Gastrocnemius medialis (tissue), 4 donors: ENCODE measurements around the gene NECTIN2.

ENCODE experiments used
- POLR2A ChIP-seq, 2 donors: fragments of 450-650 bp; IDR thresholded peaks; one replicate each; pipeline ENCODE4 v1.6.1; 2017; ENCODE audit warnings: antibody characterized with exemption in 2 of 2, mild to moderate bottlenecking in 2 of 2, moderate library complexity in 2 of 2
- TF ChIP-seq, protein P1 (sequence below), 5 experiments: fragments of 450-650 bp in 3 of 5; fragments of 200-600 bp in 2 of 5; sonication (generic) in 2 of 5; IDR thresholded peaks in 4 of 5; conservative IDR thresholded peaks in 1 of 5; 1 replicate in 4 of 5; 2 replicates in 1 of 5; pipeline ENCODE4 v1.5.1; 2016 to 2019; ENCODE audit warnings: antibody characterized with exemption in 5 of 5, mild to moderate bottlenecking in 3 of 5, moderate library complexity in 3 of 5

DNA sequence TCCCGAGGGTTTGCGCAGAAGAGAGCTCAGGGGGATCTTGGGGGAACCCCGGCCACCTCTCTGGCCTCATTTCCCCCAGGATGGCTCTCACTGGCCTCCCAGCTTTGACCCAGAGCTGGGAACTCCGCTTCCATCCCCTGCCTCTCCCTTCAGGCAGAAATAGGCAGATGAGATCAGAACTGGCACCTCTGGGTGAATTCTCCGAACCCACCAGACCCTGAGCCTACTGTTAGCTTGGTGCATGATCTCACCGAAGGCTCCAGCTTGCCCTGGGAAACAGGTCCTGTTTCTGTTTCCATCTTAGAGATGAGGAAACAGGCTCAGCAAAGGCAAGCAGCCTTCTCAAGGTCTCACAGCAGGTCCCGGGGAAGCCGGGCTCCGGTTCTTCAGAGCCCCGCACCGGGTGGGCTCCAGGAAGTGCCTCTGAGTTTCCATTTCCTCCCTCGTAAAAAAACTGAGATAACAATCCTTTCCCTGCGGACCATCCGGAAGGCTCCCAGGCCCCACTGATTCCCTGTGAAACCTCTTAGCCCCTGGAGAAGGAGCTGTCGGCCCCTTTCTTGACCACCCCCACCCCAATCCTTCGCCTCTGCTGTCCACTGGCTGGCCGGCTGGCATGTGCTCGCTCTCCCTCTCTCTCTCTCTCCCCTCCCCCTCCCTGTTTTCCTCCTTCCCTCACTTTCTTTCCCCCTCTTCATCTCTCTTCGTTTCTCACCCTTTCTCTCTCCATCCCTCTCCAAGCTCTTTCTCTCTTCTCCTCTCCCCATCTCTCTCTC is 2.1 kb downstream of the NECTIN2 start:
- TF ChIP-seq, protein P1, sequence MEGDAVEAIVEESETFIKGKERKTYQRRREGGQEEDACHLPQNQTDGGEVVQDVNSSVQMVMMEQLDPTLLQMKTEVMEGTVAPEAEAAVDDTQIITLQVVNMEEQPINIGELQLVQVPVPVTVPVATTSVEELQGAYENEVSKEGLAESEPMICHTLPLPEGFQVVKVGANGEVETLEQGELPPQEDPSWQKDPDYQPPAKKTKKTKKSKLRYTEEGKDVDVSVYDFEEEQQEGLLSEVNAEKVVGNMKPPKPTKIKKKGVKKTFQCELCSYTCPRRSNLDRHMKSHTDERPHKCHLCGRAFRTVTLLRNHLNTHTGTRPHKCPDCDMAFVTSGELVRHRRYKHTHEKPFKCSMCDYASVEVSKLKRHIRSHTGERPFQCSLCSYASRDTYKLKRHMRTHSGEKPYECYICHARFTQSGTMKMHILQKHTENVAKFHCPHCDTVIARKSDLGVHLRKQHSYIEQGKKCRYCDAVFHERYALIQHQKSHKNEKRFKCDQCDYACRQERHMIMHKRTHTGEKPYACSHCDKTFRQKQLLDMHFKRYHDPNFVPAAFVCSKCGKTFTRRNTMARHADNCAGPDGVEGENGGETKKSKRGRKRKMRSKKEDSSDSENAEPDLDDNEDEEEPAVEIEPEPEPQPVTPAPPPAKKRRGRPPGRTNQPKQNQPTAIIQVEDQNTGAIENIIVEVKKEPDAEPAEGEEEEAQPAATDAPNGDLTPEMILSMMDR (IDR thresholded peaks at IDR 0.05 in 4 of 5, conservative IDR thresholded peaks at IDR 0.05 in 1 of 5): no peak
- TF ChIP-seq POLR2A (IDR thresholded peaks at IDR 0.05): no peak
